Vagina (tissue), 2 donors: ENCODE data around the gene FRMPD4.
"Not testable (repeated sequence)": the region's sequence is repeated elsewhere in the genome, so short reads cannot be mapped to it uniquely, and the experiment has no call there.

Experiments
- POLR2A ChIP-seq, 2 donors: fragments of 450-650 bp; IDR thresholded peaks; one replicate each; pipeline ENCODE4 v1.6.1; 2017; ENCODE audit warnings: antibody characterized with exemption in 2 of 2, mild to moderate bottlenecking in 2 of 2, moderate library complexity in 2 of 2
- TF ChIP-seq, protein P1 (sequence below), 3 experiments: fragments of 450-650 bp in 2 of 3; fragments of 200-600 bp in 1 of 3; sonication (generic) in 1 of 3; IDR thresholded peaks; one replicate each; pipeline ENCODE4 v1.5.1; 2017 to 2019; ENCODE audit warnings: antibody characterized with exemption in 3 of 3, mild to moderate bottlenecking in 2 of 3, moderate library complexity in 2 of 3

DNA sequence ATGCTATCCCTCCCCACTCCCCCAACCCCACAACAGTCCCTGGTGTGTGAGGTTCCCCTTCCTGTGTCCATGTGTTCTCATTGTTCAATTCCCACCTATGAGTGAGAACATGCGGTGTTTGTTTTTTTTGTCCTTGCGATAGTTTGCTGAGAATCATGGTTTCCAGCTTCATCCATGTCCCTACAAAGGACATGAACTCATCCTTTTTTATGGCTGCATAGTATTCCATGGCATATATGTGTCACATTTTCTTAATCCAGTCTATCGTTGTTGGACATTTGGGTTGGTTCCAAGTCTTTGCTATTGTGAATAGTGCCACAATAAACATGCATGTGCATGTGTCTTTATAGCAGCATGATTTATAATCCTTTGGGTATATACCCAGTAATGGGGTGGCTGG lies 25.9 kb downstream of the FRMPD4 start:
- TF ChIP-seq POLR2A (IDR thresholded peaks at IDR 0.05): not testable (repeated sequence)
- TF ChIP-seq, protein P1, sequence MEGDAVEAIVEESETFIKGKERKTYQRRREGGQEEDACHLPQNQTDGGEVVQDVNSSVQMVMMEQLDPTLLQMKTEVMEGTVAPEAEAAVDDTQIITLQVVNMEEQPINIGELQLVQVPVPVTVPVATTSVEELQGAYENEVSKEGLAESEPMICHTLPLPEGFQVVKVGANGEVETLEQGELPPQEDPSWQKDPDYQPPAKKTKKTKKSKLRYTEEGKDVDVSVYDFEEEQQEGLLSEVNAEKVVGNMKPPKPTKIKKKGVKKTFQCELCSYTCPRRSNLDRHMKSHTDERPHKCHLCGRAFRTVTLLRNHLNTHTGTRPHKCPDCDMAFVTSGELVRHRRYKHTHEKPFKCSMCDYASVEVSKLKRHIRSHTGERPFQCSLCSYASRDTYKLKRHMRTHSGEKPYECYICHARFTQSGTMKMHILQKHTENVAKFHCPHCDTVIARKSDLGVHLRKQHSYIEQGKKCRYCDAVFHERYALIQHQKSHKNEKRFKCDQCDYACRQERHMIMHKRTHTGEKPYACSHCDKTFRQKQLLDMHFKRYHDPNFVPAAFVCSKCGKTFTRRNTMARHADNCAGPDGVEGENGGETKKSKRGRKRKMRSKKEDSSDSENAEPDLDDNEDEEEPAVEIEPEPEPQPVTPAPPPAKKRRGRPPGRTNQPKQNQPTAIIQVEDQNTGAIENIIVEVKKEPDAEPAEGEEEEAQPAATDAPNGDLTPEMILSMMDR (IDR thresholded peaks at IDR 0.05): not testable (repeated sequence)
